Chondrocyte (in vitro differentiated cells): Measurements from ENCODE around the gene GNAQ. TPM values are rescaled to one million over a fixed set of nuclear protein-coding genes. Genes with fewer than 3 reads are reported as not detected.

Experiments used
- DNase-seq: peaks from one replicate; pipeline ENCODE4 v3.0.0; 2021; ENCODE audit warnings: mixed read lengths, low spot score
- H3K27ac Mint-ChIP-seq: one replicate; pipeline ENCODE4 v1.8.0; 2021; ENCODE audit warnings: mild to moderate bottlenecking, moderate library complexity, mixed read lengths; ENCODE audit not compliant: unreplicated experiment
- H3K27me3 Mint-ChIP-seq: 2 replicates; pipeline ENCODE4 v1.8.0; 2021; ENCODE audit warnings: low read depth, mixed read lengths
- H3K36me3 Mint-ChIP-seq: 2 replicates; pipeline ENCODE4 v1.8.0; 2021; ENCODE audit warnings: low read depth, mixed read lengths
- H3K4me1 Mint-ChIP-seq: 2 replicates; pipeline ENCODE4 v1.8.0; 2021; ENCODE audit warnings: low read depth, mild to moderate bottlenecking, mixed read lengths
- H3K4me3 Mint-ChIP-seq: one replicate; pipeline ENCODE4 v1.8.0; 2021; ENCODE audit warnings: mild to moderate bottlenecking, moderate library complexity, mixed read lengths; ENCODE audit not compliant: unreplicated experiment
- H3K9me3 Mint-ChIP-seq: 2 replicates; pipeline ENCODE4 v1.8.0; 2021; ENCODE audit warnings: low read depth, mixed read lengths
- total RNA-seq: library from RNA; stranded (reverse); gene quantifications from 3 replicates; pipeline ENCODE4 v1.2.1, GENCODE V29; 2021
- TF ChIP-seq, protein P1 (sequence below): fragments of 200-600 bp; sonication (generic); IDR thresholded peaks from 2 replicates; pipeline ENCODE4 v1.5.0; 2021; ENCODE audit warnings: antibody characterized with exemption, mild to moderate bottlenecking, moderate library complexity

Gene GNAQ
- total RNA-seq, 1 donor from 2014 or later = 87.0 TPM

DNA sequence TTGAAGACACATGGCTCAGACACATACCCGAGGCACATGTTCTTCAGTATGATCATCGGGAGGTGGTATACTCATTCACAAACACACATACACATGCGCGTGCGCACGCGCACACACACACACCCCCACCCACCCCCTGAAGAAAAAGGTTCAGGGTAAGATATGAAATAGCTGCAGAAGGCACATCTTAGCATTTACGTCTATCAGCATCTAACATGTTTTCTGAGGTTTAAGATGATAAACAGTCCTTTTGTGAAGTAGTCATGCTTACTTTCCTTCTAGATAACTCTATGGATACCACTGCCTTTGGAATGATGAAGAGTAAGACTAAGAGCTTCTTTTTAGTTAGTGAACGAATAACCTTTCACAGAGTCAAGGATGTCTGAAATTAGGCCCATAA lies 278.4 kb downstream of the GNAQ start:
- Mint-ChIP-seq H3K4me1 (peaks cover 47% of the 10 kb centered on the region), H3K27me3 (no peaks in the 10 kb centered on the region), H3K4me3 (no peak overlapping the region), H3K27ac (peak overlapping the region; percentile 84), H3K9me3 (peaks cover 7% of the 10 kb centered on the region), H3K36me3 (peaks cover 12% of the 10 kb centered on the region)
- DNase-seq = no peak
- TF ChIP-seq, protein P1, sequence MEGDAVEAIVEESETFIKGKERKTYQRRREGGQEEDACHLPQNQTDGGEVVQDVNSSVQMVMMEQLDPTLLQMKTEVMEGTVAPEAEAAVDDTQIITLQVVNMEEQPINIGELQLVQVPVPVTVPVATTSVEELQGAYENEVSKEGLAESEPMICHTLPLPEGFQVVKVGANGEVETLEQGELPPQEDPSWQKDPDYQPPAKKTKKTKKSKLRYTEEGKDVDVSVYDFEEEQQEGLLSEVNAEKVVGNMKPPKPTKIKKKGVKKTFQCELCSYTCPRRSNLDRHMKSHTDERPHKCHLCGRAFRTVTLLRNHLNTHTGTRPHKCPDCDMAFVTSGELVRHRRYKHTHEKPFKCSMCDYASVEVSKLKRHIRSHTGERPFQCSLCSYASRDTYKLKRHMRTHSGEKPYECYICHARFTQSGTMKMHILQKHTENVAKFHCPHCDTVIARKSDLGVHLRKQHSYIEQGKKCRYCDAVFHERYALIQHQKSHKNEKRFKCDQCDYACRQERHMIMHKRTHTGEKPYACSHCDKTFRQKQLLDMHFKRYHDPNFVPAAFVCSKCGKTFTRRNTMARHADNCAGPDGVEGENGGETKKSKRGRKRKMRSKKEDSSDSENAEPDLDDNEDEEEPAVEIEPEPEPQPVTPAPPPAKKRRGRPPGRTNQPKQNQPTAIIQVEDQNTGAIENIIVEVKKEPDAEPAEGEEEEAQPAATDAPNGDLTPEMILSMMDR = no peak

DNA sequence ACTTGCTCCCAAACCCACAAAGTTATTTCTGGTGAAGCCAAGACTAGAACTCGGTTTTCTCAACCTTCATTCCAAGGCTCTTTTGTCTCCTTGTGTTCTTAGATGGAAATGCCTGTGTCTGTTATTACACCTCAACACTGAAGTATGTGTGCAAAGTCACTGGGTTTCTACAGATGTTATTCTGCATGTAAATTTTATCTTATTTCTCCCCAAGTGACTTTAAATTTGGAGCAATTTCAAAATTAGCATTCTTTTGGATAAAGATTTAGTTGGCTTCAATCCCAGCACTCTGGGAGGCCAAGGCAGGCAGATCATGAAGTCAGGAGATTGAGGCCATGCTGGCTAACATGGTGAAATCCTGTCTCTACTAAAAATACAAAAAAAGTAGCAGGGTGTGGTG lies 279.1 kb downstream of the GNAQ start:
- H3K27ac Mint-ChIP-seq = peak overlapping the region; percentile 84
- TF ChIP-seq, protein P1 = no peak
- H3K27me3 Mint-ChIP-seq = no peaks in the 10 kb centered on the region
- H3K36me3 Mint-ChIP-seq = peaks cover 12% of the 10 kb centered on the region
- no peak overlapping the region for H3K4me3 Mint-ChIP-seq
- peaks cover 7% of the 10 kb centered on the region for H3K9me3 Mint-ChIP-seq
- DNase-seq = no peak
- H3K4me1 Mint-ChIP-seq = peaks cover 47% of the 10 kb centered on the region

DNA sequence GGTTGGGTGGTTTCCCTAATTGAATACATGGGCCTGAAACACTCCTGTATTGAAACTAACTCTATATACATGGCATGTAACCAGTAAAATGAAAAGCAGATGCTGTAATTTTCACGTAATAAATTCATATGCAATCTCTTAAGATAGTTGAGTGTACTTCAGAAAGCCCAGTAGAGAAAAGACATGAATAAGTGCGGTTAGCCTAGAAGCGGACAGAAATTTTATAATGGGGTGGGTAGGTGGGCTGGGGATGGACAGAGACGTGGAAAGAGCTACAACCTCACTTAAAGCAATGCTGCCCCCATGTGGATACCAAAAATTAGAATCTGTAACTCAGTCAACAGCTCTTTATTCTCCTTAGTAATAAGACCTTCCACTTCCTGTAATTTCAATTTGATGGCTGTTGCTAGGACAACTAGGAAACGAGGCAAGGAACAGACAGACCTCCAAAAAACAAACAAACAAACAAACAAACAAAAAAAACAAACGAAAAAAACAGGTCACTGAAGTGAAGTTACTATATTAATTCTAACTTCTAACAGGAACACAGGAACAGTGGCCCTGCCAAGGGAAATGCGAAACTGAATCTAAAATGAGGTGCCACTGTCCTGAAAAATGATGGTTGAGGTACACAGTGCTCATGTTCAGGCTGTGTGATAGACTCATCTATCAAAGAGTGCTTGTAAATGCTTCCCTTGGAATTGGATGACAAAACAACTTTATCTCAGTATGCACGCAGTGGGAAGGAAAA lies 280.1 kb downstream of the GNAQ start:
- TF ChIP-seq, protein P1 = peak; percentile 88
- no peaks in the 10 kb centered on the region for H3K27me3 Mint-ChIP-seq
- H3K4me3 Mint-ChIP-seq = no peak overlapping the region
- H3K36me3 Mint-ChIP-seq = peaks cover 8% of the 10 kb centered on the region
- peaks cover 47% of the 10 kb centered on the region for H3K4me1 Mint-ChIP-seq
- H3K27ac Mint-ChIP-seq = peak overlapping the region; percentile 84
- DNase-seq = no peak
- H3K9me3 Mint-ChIP-seq = peaks cover 1% of the 10 kb centered on the region

DNA sequence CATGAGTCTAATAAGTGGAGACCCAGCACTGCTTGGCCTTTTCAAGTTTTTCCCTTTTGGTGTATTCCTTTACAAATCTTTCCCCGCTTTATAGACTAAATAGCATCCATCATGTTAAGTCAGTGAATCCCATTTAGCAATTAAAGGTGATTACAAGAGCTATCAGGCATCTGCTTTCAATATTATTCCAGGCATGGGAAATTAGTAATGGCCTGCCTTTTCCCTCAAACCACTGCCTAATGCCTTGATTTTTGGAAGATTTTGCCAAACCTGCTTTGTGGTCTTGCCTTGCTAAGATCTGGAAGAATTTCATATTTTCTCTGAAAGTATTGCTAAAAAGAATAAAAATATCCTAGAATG lies 280.6 kb downstream of the GNAQ start:
- Mint-ChIP-seq H3K4me1 (peaks cover 47% of the 10 kb centered on the region), H3K27me3 (no peaks in the 10 kb centered on the region), H3K4me3 (no peak overlapping the region), H3K36me3 (peaks cover 9% of the 10 kb centered on the region), H3K9me3 (peaks cover 7% of the 10 kb centered on the region), H3K27ac (peak overlapping the region; percentile 84)
- TF ChIP-seq, protein P1 = no peak
- no peak for DNase-seq

DNA sequence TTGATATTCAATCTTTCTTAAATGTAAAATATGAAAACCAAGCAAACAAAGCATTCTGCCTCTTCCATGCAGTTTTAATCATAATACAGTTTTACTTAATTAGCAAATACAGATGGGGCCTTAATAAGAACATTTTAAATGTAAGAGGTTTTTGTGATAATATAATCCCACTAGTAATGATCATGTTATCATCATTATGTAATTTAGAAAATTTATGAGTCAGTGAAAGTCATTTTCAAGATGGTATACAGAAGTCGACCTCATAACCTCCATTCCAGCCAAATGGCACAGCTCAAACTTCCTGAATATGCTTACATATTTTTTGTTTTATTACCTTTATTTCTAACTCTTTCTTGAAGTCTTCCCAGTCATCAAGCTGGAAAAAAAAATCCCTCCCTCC lies 281.3 kb downstream of the GNAQ start:
- no peak overlapping the region for H3K4me3 Mint-ChIP-seq
- no peaks in the 10 kb centered on the region for H3K27me3 Mint-ChIP-seq
- H3K9me3 Mint-ChIP-seq = peaks cover 7% of the 10 kb centered on the region
- H3K27ac Mint-ChIP-seq = peak overlapping the region; percentile 3
- H3K4me1 Mint-ChIP-seq = peaks cover 51% of the 10 kb centered on the region
- TF ChIP-seq, protein P1 = no peak
- H3K36me3 Mint-ChIP-seq = peaks cover 6% of the 10 kb centered on the region
- no peak for DNase-seq
